ENCODE data around the gene GSG1L. TPM values are rescaled to one million over a fixed set of nuclear protein-coding genes. Genes with fewer than 3 reads are reported as not detected.

Gene GSG1L
- total RNA-seq, 1 donor from 2014 or later: not detected

- DNase-seq: no peak
Observed at GRCh38 chr16:27786221-27786922, 277.1 kb downstream of the GSG1L start.

- no peak for DNase-seq
Observed at GRCh38 chr16:27785307-27785678, 278.2 kb downstream of the GSG1L start.

GRCh38 chr16:27784351-27785306 is 278.9 kb downstream of the GSG1L start:
- DNase-seq: no peak

DNA sequence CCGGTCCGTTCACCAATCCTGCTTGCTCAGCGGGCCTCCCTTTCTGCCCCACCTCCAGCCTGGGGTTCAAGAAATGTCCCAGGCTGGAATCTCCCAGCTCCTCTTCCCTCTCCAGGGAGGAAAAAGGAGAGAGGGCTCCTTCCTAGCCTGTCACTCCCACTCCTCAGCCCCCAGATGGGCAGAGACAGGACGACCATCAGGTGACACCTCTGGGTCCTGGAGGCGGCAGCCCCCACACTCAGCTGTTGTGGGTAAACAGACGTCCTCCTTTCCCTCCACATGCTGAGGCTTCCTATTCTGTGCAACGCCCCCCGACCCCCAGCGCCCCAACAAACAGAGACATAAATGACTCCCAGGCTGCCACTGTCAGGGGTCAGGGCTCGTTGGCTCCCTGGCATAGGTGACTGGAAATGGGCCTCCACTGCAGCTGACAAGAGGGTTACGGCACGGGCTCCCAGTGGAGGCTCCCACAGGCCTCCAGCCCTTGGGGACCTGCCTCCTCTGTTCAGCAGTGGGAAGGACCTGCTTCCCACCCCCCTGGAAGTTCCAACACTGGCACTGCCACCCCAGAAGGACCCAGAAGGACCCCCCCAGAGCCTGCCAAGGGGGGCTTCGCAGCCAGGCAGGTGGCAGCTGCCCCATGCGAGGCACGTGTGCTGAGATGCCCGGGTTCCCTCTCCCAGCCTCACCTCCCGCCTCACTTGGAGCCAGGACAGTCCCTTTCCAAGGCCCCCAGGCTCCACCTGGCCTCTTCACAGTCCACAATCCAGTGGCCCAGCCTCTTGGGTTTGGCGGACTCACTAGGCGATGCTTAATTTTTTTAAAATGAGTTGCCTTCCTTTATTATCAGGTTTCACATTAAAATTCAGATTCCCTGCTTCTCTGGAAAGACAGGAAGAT is 281.3 kb downstream of the GSG1L start:
- DNase-seq: no peak

DNA sequence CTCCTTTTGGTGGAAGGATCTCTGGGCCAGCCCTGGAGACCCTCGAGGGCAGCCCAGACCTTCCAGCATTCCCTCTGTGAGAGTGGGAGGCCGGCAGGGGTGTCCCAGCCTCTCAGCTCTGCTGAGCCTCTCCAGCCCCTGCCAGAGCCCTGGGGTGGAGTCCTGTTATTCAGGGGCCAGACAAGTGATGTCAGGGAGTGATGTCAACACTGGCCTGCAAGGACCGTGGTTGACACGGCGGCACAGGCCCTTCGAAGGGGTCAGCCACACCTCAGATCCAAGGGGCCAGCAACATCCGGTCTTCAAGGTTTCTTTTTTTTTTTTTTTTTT is 282.4 kb downstream of the GSG1L start:
- no peak for DNase-seq

GRCh38 chr16:27780468-27781194 is 282.9 kb downstream of the GSG1L start:
- DNase-seq: no peak

DNA sequence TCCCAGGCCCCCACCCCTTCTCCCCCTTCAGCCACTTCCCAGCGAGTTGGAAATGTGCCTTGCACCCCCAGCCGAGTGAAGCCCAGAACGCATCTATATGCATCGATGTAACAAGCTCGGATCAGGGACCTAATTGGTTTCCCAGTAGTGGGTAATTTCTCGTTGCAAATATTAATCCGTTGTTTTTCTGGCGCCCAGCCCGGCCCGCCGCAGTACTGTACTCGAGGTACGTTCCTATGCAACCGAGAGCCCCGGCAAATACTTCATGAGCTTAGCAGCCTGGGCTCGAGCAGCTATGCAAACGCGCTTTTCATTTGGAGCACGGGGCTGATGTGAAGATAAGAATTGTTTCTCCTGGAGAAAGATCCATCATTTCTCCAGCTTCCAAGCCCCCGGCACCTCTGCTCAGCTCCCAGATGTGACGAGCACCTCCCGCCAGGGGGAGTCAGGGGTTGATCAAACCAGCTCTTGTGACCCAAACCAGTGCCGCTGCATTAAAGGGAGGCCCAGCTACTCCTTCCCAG is 283.8 kb downstream of the GSG1L start:
- peak; percentile 14 for DNase-seq

GRCh38 chr16:27778926-27779570 is 284.5 kb downstream of the GSG1L start:
- DNase-seq: no peak

DNA sequence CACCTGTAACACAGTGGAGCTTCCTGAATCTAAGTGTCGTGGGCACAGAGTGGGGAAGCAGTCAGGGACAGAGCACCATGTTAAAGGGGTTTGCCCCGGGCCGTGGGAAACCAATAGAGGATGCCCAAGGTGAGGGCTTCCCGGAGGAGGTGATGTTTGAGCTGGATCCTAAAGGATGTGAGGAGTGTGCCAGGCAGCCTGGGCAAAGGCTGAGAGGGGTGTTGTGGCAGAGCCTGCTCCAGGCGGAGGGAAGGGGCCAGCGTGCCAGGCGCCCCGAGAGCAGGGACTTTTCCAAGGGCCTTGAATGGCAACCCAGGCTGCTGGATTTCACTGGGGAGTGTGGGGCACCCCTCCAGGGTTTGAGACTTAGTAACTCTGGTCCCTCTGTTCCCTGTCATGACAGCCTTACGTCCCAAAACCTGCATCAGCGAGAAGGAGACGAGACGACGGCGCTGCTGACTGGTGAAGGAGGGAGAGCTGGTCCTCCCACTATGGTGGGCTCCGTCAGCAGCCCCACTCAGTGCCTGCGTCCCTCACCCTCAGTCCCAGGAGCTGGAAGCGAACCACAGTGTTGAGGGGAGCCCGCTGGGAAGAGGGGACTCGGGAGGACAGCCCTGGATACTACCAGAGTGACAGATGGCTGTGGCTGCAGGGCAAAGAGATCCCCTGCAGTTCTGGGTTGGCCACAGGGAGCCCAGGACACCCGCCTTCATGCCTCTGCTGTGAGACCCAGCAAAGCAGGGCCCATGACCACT is 285.2 kb downstream of the GSG1L start:
- no peak for DNase-seq

- DNase-seq: no peak
Observed at GRCh38 chr16:27777527-27777926, 286.0 kb downstream of the GSG1L start.

DNA sequence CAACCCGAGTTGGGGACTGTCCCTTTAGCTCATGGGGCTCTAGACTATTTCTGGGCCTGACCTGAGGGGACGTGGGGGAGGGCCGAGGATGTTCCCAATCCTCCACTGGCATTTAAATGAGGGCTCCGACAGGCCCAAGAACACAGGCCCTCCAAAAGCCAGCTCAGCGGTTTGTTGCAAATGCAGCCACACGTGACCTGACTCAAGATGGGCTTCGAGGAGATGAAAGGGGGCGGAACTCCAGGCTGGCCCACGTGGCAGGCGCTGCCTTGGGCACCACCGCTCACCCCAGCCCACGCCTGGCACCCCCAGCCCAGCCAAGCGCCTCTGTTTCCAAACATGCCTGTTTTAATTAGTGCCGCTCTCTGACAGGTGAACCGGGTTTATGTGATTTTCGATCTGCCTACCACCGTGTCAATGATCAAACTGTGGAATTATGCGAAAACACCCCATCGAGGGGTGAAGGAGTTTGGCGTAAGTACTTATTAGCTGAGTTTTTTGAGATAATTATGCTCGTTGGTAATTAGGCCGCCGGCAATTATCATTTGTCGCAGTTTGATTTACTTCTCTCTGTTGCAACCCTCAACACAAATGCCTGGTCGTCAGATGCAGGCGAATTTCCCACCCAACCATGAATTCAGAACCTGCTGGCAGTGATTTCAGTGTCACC is 286.8 kb downstream of the GSG1L start:
- no peak for DNase-seq

- DNase-seq: no peak
Observed at GRCh38 chr16:27775254-27775653, 288.3 kb downstream of the GSG1L start.

GRCh38 chr16:27774779-27775178 is 288.7 kb downstream of the GSG1L start:
- DNase-seq: no peak

DNA sequence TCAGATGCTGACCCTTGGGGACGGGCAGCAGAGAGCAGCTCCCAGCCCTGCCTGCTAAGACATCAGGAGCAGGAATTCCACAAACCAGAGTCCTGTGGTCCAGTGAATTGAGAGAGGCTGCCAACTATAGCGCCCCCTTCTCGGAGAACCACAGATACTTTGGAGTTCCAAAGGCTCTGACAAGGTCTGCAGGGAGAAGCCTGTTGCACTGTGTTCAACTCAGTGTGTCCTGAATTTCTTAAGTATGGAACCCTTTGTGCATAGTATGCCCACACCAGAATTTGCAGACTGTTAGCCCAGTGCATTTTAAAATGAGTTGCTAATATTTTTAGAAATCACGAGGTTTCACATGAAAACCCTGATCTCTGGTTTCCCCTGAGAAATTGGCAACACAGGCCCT is 290.2 kb downstream of the GSG1L start:
- no peak for DNase-seq

DNA sequence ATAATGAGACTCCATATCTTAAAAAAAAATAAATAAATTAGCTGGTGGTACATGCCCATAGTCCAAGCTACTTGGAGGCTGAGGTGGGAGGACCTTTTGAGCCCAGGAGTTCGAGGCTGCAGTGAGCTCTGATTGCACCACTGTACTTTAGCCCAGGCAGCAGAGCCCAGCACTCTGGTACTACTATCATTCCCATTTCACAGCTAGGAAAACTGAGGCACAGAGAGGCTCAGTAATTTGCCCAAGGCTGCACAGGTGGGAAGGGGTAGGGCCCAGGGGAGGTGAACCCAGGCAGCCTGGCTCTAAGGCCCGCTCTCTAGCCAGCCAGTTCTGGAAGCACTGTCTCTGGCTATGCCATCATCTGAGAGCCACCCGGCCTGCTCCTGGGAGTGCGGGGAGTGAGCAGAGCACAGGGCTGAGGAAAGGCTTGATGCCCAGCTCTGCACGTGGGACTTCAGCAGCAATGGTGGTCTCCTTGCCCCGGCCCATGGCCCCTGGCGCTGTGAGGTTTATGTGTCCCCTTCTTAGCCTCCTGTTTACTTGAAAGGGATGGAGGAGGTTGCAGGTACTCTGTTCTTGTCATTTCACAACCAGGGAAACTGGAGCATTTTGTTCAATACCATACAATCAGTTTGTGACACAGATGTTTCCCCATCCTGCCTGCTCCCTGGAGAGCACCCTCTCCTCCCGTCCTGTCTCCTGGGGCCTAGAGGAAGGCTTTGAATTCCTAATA is 291.3 kb downstream of the GSG1L start:
- no peak for DNase-seq

- DNase-seq: no peak
Observed at GRCh38 chr16:27771201-27771910, 292.2 kb downstream of the GSG1L start.

GRCh38 chr16:27770271-27771196 is 293.0 kb downstream of the GSG1L start:
- no peak for DNase-seq

All from dermis blood vessel endothelial cell (primary cell).